Measurements from ENCODE around the gene TMEM169.

DNA sequence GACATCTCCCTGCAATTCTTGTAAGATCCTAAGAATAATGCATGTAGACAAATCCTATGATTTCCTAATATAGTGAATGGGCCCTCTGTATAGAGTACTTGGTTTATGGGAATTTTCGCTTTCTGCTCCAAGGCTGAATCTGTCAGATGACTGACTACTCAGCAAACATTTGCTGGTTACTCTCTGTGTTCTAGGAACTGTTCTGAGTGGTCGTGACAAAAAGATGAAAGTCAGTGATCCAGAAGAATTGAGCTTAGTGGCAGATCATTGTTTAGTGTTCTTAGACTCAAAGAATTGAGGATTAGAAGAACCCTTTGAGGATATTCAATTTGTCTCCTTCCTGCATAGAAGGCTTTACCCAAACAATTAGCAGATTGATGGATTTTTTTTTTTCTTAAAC, 37.4 kb downstream of the TMEM169 start:
- TF ChIP-seq, protein P1, sequence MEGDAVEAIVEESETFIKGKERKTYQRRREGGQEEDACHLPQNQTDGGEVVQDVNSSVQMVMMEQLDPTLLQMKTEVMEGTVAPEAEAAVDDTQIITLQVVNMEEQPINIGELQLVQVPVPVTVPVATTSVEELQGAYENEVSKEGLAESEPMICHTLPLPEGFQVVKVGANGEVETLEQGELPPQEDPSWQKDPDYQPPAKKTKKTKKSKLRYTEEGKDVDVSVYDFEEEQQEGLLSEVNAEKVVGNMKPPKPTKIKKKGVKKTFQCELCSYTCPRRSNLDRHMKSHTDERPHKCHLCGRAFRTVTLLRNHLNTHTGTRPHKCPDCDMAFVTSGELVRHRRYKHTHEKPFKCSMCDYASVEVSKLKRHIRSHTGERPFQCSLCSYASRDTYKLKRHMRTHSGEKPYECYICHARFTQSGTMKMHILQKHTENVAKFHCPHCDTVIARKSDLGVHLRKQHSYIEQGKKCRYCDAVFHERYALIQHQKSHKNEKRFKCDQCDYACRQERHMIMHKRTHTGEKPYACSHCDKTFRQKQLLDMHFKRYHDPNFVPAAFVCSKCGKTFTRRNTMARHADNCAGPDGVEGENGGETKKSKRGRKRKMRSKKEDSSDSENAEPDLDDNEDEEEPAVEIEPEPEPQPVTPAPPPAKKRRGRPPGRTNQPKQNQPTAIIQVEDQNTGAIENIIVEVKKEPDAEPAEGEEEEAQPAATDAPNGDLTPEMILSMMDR (IDR thresholded peaks at IDR 0.05): no peak
- no peak for TF ChIP-seq EP300 (IDR thresholded peaks at IDR 0.05)
- no peak for TF ChIP-seq RAD21 (conservative IDR thresholded peaks at IDR 0.05 in 1 of 2, IDR thresholded peaks at IDR 0.05 in 1 of 2)
- TF ChIP-seq RNF2 (IDR thresholded peaks at IDR 0.05; ENCODE audit: borderline replicate concordance, low read depth): no peak
- TF ChIP-seq POLR2A (IDR thresholded peaks at IDR 0.05; ENCODE audit: low read length): no peak
- no peak for TF ChIP-seq NR3C1 (IDR thresholded peaks at IDR 0.05)
- TF ChIP-seq HOXA7 (CRISPR knock-in tag; IDR thresholded peaks at IDR 0.05): no peak
- TF ChIP-seq JUNB (IDR thresholded peaks at IDR 0.05): no peak
- no peak for TF ChIP-seq HDAC2 (IDR thresholded peaks at IDR 0.05)
- no peak for TF ChIP-seq ZNF302 (CRISPR knock-in tag; IDR thresholded peaks at IDR 0.05)
- TF ChIP-seq KDM5A (IDR thresholded peaks at IDR 0.05): no peak
- TF ChIP-seq ESRRA (IDR thresholded peaks at IDR 0.05; ENCODE audit: borderline replicate concordance, low read length): no peak
- TF ChIP-seq SREBF2 (IDR thresholded peaks at IDR 0.05): no peak
- TF ChIP-seq, protein P2, sequence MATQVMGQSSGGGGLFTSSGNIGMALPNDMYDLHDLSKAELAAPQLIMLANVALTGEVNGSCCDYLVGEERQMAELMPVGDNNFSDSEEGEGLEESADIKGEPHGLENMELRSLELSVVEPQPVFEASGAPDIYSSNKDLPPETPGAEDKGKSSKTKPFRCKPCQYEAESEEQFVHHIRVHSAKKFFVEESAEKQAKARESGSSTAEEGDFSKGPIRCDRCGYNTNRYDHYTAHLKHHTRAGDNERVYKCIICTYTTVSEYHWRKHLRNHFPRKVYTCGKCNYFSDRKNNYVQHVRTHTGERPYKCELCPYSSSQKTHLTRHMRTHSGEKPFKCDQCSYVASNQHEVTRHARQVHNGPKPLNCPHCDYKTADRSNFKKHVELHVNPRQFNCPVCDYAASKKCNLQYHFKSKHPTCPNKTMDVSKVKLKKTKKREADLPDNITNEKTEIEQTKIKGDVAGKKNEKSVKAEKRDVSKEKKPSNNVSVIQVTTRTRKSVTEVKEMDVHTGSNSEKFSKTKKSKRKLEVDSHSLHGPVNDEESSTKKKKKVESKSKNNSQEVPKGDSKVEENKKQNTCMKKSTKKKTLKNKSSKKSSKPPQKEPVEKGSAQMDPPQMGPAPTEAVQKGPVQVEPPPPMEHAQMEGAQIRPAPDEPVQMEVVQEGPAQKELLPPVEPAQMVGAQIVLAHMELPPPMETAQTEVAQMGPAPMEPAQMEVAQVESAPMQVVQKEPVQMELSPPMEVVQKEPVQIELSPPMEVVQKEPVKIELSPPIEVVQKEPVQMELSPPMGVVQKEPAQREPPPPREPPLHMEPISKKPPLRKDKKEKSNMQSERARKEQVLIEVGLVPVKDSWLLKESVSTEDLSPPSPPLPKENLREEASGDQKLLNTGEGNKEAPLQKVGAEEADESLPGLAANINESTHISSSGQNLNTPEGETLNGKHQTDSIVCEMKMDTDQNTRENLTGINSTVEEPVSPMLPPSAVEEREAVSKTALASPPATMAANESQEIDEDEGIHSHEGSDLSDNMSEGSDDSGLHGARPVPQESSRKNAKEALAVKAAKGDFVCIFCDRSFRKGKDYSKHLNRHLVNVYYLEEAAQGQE (IDR thresholded peaks at IDR 0.05): no peak
